A549 (cell line): ENCODE data around the gene STAG2. TPM values are rescaled to one million over a fixed set of nuclear protein-coding genes. Genes with fewer than 3 reads are reported as not detected.

Experiments
- ATAC-seq, 2 experiments: fragments of 200-7000 bp in 1 of 2; fragments of >200 bp in 1 of 2; cut with Nextera tagmentation in 1 of 2; cut with Tn5 transposase in 1 of 2; 3 replicates each; pipeline versions ENCODE4 v1.8.0 to v1.9.1; 2018 to 2020; ENCODE audit warnings: mild to moderate bottlenecking in 1 of 2, moderate library complexity in 1 of 2
- CTCF ChIA-PET: fragments of 300-600 bp; sonication (Branson Sonifier 250); formaldehyde crosslinking; extraction: SDS; loops from one replicate; lab custom pipeline; 2021; ENCODE audit warnings: antibody characterized with exemption, inconsistent platforms; lab: Yijun Ruan, JAX
- POLR2A ChIA-PET: fragments of 350-600 bp; formaldehyde crosslinking; extraction: SDS; loops from one replicate; lab custom pipeline; 2021; ENCODE audit warnings: antibody characterized with exemption, inconsistent platforms; lab: Yijun Ruan, JAX
- DNase-seq, 2 experiments: peaks; one replicate each; pipeline versions ENCODE4 v3.0.0 to v3.0.0-alpha.2; 2011 to 2016; ENCODE audit warnings: low read depth in 1 of 2, low spot score in 1 of 2
- FAIRE-seq: peaks from 2 replicates; lab custom pipeline; 2011; peaks lifted over from hg19 to GRCh38; lab: Jason Lieb, UNC
- H3K27ac ChIP-seq, 2 experiments: fragments of >200 bp; sonication (Bioruptor Twin); formaldehyde crosslinking; 3 replicates each; pipeline ENCODE4 v1.5.1; 2016 to 2017
- H3K4me1 ChIP-seq: fragments of >200 bp; sonication (Bioruptor Twin); formaldehyde crosslinking; 3 replicates; pipeline ENCODE4 v1.6.1; 2016
- H3K4me2 ChIP-seq: fragments of >200 bp; sonication (Bioruptor Twin); formaldehyde crosslinking; 3 replicates; pipeline ENCODE4 v1.6.1; 2016
- H3K4me3 ChIP-seq: fragments of >200 bp; sonication (Bioruptor Twin); formaldehyde crosslinking; 3 replicates; pipeline ENCODE4 v1.5.1; 2016
- H3K9me3 ChIP-seq: fragments of >200 bp; sonication (Bioruptor Twin); formaldehyde crosslinking; 3 replicates; pipeline ENCODE4 v1.6.1; 2016
- BCL3 ChIP-seq: fragments of >200 bp; sonication (Bioruptor Twin); formaldehyde crosslinking; IDR thresholded peaks from 3 replicates; pipeline ENCODE4 v1.6.1; 2016
- CTCF ChIP-seq: fragments of >200 bp; sonication (Bioruptor Twin); formaldehyde crosslinking; IDR thresholded peaks from 3 replicates; pipeline ENCODE4 v1.5.1; 2016
- EHMT2 ChIP-seq: fragments of 200-600 bp; sonication (generic); IDR thresholded peaks from 2 replicates; pipeline ENCODE4 v1.6.1; 2016; ENCODE audit warnings: antibody characterized with exemption, low read depth, mild to moderate bottlenecking, moderate library complexity
- ELK1 ChIP-seq: fragments of 150-350 bp; IDR thresholded peaks from 2 replicates; pipeline ENCODE4 v1.6.1; 2014; ENCODE audit warnings: low read depth, mild to moderate bottlenecking, low read length
- FOSB ChIP-seq: fragments of 250-450 bp; sonication (Bioruptor Pico); IDR thresholded peaks from 2 replicates; pipeline ENCODE4 v1.5.0; 2020; ENCODE audit warnings: mild to moderate bottlenecking, moderate library complexity
- FOSL2 ChIP-seq, 2 experiments: fragments of 450-650 bp in 1 of 2; fragments of >200 bp in 1 of 2; sonication (Bioruptor Twin) in 1 of 2; formaldehyde crosslinking; IDR thresholded peaks; 2 replicates each; pipeline versions ENCODE4 v1.5.0 to v1.6.1; 2016 to 2020; ENCODE audit warnings: mild to moderate bottlenecking in 1 of 2, moderate library complexity in 1 of 2
- FOXS1 ChIP-seq: fragments of 250-450 bp; sonication (Bioruptor Pico); IDR thresholded peaks from 2 replicates; pipeline ENCODE4 v1.5.0; 2020; ENCODE audit warnings: mild to moderate bottlenecking, moderate library complexity
- GATA3 ChIP-seq: IDR thresholded peaks from 2 replicates; pipeline ENCODE4 v1.6.1; 2012; ENCODE audit warnings: borderline replicate concordance
- HES2 ChIP-seq: fragments of >200 bp; sonication (Bioruptor Twin); formaldehyde crosslinking; IDR thresholded peaks from 2 replicates; pipeline ENCODE4 v1.6.1; 2016
- HEYL ChIP-seq: fragments of 250-450 bp; sonication (Bioruptor Pico); IDR thresholded peaks from 2 replicates; pipeline ENCODE4 v1.8.0; 2021; ENCODE audit warnings: mild to moderate bottlenecking, moderate library complexity
- JUN ChIP-seq, 2 experiments: fragments of >200 bp; sonication (Bioruptor Twin); formaldehyde crosslinking; IDR thresholded peaks; 2 replicates in 1 of 2; 3 replicates in 1 of 2; pipeline ENCODE4 v1.6.1; 2016 to 2017
- JUNB ChIP-seq: fragments of >200 bp; sonication (Bioruptor Twin); formaldehyde crosslinking; IDR thresholded peaks from 2 replicates; pipeline ENCODE4 v1.6.1; 2016
- MAFK ChIP-seq: fragments of 450-650 bp; IDR thresholded peaks from 2 replicates; pipeline ENCODE4 v1.6.1; 2014; ENCODE audit not compliant: partially characterized antibody
- MAX ChIP-seq: IDR thresholded peaks from 2 replicates; pipeline ENCODE4 v1.6.1; 2012
- MAZ ChIP-seq: fragments of 150-350 bp; IDR thresholded peaks from 2 replicates; pipeline ENCODE4 v1.6.1; 2014; ENCODE audit warnings: antibody characterized with exemption, low read depth, low read length, borderline replicate concordance
- MYC ChIP-seq: IDR thresholded peaks from 2 replicates; pipeline ENCODE4 v1.6.1; 2012; ENCODE audit warnings: mild to moderate bottlenecking, inconsistent platforms, low read length, improper control_type of control experiment, borderline replicate concordance
- NFE2L2 ChIP-seq: fragments of 150-350 bp; conservative IDR thresholded peaks from 2 replicates; pipeline ENCODE4 v1.6.1; 2014; ENCODE audit warnings: low read length
- POLR2A ChIP-seq: IDR thresholded peaks from 2 replicates; pipeline ENCODE4 v1.6.1; 2012; ENCODE audit warnings: mild to moderate bottlenecking, low read length
- RCOR1 ChIP-seq: fragments of 150-350 bp; IDR thresholded peaks from 2 replicates; pipeline ENCODE4 v1.6.1; 2014; ENCODE audit warnings: antibody characterized with exemption, low read length, low read depth
- REST ChIP-seq: fragments of 200-600 bp; sonication (generic); IDR thresholded peaks from 2 replicates; pipeline ENCODE4 v1.6.1; 2016; ENCODE audit warnings: antibody characterized with exemption, mild to moderate bottlenecking, moderate library complexity
- RFX5 ChIP-seq: fragments of 450-650 bp; IDR thresholded peaks from 2 replicates; pipeline ENCODE4 v1.7.1; 2014; ENCODE audit warnings: antibody characterized with exemption, mild to moderate bottlenecking, moderate library complexity
- RNF2 ChIP-seq: fragments of 200-600 bp; sonication (generic); IDR thresholded peaks from 2 replicates; pipeline ENCODE4 v1.6.1; 2016; ENCODE audit warnings: low read depth, mild to moderate bottlenecking, antibody characterized with exemption, moderate library complexity, borderline replicate concordance
- ZC3H11A ChIP-seq: fragments of 450-650 bp; IDR thresholded peaks from 2 replicates; pipeline ENCODE4 v1.6.1; 2014; ENCODE audit warnings: antibody characterized with exemption, mild to moderate bottlenecking
- ZSCAN20 ChIP-seq: fragments of 250-450 bp; sonication (Bioruptor Pico); IDR thresholded peaks from 2 replicates; pipeline ENCODE4 v1.8.0; 2022; ENCODE audit warnings: mild to moderate bottlenecking, moderate library complexity
- WGBS: methylation state at CpG from one replicate; pipeline ENCODE4 v1.1.6; 2017; ENCODE audit errors: missing lambda C conversion rate; 5-methylcytosine and 5-hydroxymethylcytosine counted together
- polyA plus RNA-seq, 4 experiments: library from polyadenylated mRNA; depleted of rRNA in 3 of 4; stranded (reverse); fragments of >200 nt; fragmentation: RNase III in 1 of 4; extraction: RNeasy Plus Mini Kit Qiagen cat#74134 plus additional on column Dnase treatment in 1 of 4; gene quantifications; 2 replicates in 3 of 4; 3 replicates in 1 of 4; pipeline ENCODE4 v1.2.3, GENCODE V29; 2011 to 2017
- TF ChIP-seq, protein P1 (sequence below): fragments of 250-450 bp; sonication (Bioruptor Pico); IDR thresholded peaks from 2 replicates; pipeline ENCODE4 v1.5.0; 2020; ENCODE audit warnings: low read depth, mild to moderate bottlenecking, moderate library complexity
- TF ChIP-seq, protein P2 (sequence below): fragments of 250-450 bp; sonication (Bioruptor Pico); IDR thresholded peaks from 2 replicates; pipeline ENCODE4 v1.5.0; 2021; ENCODE audit warnings: mild to moderate bottlenecking, moderate library complexity, borderline replicate concordance
- TF ChIP-seq, protein P3 (sequence below): IDR thresholded peaks from 2 replicates; pipeline ENCODE4 v1.6.1; 2012

The STAG2 gene
- polyA plus RNA-seq, 2 of the 4 experiments (the other 2 are of a cell fraction), result 49.5 to 92.8 TPM

DNA sequence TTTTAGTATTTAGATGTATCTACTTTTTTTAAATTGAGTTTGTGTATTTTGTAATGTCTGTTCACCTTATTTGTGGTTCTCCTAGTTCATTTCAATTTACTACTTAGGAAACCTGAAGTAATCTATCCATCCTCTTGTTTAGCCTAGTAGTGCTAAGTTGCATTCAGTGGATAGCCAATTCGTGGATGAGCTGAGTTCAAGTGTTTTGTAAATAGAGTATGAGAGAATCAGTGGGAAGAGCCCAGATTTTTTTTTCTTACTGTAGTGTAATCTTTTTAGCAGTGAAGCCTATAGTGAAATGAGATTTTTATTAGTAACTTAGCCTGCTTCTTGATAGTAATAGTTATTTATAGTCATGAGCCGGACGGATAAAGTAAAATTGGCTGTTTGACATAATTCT lies 21.7 kb downstream of the STAG2 start:
- Histone ChIP-seq H3K4me2 (no peak overlapping the region), H3K4me1 (peaks cover 40% of the 10 kb centered on the region; the same call in 2 of the 3 replicates), H3K4me3 (no peak overlapping the region), H3K27ac (no peak overlapping the region), H3K9me3 (no peaks in the 10 kb centered on the region)
- WGBS, result 70% methylated on average over 3 of the region's 3 CpGs
- DNase-seq (no peak), FAIRE-seq (peak; percentile 93), ATAC-seq (no peak)
- POLR2A ChIA-PET, result no interaction called here
- CTCF ChIA-PET, result interaction anchor here (0.7 to 1.8 kb wide), 4 partner anchors 22 to 469 kb away, joined by 3 to 4 read pairs (median 4); no protein-coding TSS in a partner anchor
- TF ChIP-seq NFE2L2 (no peak), JUNB (no peak), MAX (no peak), POLR2A (no peak), RCOR1 (no peak), MAFK (no peak), RNF2 (no peak), GATA3 (no peak), CTCF (no peak), HES2 (no peak), FOXS1 (no peak), ELK1 (no peak), FOSL2 (IDR thresholded peaks at IDR 0.05) (no peak), FOSL2 (CRISPR knock-in tag; IDR thresholded peaks at IDR 0.05) (no peak), MYC (no peak), ZC3H11A (no peak), BCL3 (no peak)
- TF ChIP-seq, protein P1, sequence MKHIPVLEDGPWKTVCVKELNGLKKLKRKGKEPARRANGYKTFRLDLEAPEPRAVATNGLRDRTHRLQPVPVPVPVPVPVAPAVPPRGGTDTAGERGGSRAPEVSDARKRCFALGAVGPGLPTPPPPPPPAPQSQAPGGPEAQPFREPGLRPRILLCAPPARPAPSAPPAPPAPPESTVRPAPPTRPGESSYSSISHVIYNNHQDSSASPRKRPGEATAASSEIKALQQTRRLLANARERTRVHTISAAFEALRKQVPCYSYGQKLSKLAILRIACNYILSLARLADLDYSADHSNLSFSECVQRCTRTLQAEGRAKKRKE (CRISPR knock-in tag), result no peak
- TF ChIP-seq, protein P2, sequence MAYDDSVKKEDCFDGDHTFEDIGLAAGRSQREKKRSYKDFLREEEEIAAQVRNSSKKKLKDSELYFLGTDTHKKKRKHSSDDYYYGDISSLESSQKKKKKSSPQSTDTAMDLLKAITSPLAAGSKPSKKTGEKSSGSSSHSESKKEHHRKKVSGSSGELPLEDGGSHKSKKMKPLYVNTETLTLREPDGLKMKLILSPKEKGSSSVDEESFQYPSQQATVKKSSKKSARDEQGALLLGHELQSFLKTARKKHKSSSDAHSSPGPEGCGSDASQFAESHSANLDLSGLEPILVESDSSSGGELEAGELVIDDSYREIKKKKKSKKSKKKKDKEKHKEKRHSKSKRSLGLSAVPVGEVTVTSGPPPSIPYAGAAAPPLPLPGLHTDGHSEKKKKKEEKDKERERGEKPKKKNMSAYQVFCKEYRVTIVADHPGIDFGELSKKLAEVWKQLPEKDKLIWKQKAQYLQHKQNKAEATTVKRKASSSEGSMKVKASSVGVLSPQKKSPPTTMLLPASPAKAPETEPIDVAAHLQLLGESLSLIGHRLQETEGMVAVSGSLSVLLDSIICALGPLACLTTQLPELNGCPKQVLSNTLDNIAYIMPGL (CRISPR knock-in tag), result no peak

GRCh38 chrX:123986377-123986776 lies 24.9 kb downstream of the STAG2 start:
- Histone ChIP-seq H3K9me3 (no peaks in the 10 kb centered on the region), H3K27ac (no peak overlapping the region), H3K4me2 (no peak overlapping the region), H3K4me1 (peaks cover 25% of the 10 kb centered on the region; the same call in 2 of the 3 replicates), H3K4me3 (no peak overlapping the region)
- ChIA-PET CTCF (interaction anchor here (0.8 to 1.8 kb wide), 2 partner anchors 9 to 14 kb away, joined by 3 to 6 read pairs; no protein-coding TSS in a partner anchor), POLR2A (no interaction called here)
- FAIRE-seq (peak; percentile 93), DNase-seq (no peak), ATAC-seq (no peak)
- WGBS, result 56% methylated on average over 2 of the region's 2 CpGs
- TF ChIP-seq RFX5 (no peak), FOSB (no peak), ZSCAN20 (CRISPR knock-in tag) (no peak), MAZ (no peak), EHMT2 (no peak), REST (no peak), JUN (IDR thresholded peaks at IDR 0.05) (no peak), HEYL (CRISPR knock-in tag) (no peak)
- TF ChIP-seq, protein P3, sequence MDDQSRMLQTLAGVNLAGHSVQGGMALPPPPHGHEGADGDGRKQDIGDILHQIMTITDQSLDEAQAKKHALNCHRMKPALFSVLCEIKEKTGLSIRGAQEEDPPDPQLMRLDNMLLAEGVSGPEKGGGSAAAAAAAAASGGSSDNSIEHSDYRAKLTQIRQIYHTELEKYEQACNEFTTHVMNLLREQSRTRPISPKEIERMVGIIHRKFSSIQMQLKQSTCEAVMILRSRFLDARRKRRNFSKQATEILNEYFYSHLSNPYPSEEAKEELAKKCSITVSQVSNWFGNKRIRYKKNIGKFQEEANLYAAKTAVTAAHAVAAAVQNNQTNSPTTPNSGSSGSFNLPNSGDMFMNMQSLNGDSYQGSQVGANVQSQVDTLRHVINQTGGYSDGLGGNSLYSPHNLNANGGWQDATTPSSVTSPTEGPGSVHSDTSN, result no peak
